GM10847 (cell line): Measurements from ENCODE around the gene TC2N.

ENCODE experiments used
- POLR2A ChIP-seq: IDR thresholded peaks from 2 replicates; pipeline ENCODE4 v1.6.1; 2011; ENCODE audit not compliant: insufficient read length; ENCODE audit errors: extremely low read depth

TC2N gene

DNA sequence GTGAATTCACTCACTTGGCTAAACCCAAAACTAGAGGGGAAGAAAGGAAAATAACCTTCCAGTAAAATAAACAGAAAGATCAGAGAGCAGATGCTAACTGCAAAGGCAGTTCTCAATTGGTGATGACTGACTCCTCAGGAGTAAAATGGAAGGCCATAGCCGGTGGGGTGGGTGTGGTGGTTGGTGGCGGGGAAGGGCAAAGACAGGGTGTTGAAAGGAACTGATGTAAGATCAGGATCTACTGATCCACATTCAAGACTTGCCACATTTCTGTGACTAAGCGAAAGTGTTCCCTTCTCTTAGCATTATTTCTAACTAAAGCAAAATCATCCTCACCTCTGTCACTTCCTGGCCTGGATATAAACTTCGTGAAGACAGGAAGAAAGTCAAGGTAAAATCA lies 26.3 kb upstream of the TC2N start:
- TF ChIP-seq POLR2A, result no peak

DNA sequence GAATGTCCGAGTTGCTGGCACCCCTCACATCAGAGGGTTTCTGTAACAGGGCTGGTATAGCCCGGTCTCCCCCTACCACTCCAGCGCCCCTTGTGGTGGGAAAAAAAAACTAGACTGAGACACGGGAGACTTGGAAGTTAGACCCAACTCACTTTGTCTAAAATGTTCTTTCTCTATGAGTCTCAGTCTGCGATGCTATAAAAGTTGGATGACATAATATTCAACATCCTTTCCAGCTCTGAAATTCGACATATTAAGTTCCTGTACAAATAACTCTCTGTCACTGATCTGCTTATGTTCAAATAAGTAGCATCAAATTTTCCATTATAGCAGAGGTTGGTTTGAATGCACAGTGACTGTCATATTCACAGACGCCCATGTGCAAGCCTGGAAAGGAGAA lies 25.7 kb upstream of the TC2N start:
- no peak for TF ChIP-seq POLR2A

DNA sequence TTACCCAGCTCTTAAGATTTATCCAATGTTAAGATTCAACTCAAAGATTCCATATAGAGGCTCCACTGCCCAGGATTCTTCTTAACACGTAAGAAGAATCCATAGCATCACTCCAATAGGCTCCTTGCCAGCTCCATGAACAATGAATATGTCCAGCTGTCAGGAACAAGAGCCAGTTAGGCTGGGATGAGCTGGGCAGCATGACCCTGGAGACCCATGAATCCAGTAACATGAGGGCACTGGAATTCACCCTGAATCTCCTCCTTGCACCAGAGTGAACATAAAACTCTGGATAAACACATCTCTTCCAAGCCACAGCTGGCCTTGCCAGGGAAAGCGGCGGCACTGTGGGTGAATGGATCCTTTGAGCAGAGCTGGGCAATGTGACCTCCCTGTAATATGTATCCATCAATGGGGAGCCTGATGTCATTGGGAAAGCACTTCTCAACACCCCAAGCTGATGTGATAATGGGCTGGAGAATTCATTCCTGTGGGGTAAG lies 24.4 kb upstream of the TC2N start:
- TF ChIP-seq POLR2A, result no peak

DNA sequence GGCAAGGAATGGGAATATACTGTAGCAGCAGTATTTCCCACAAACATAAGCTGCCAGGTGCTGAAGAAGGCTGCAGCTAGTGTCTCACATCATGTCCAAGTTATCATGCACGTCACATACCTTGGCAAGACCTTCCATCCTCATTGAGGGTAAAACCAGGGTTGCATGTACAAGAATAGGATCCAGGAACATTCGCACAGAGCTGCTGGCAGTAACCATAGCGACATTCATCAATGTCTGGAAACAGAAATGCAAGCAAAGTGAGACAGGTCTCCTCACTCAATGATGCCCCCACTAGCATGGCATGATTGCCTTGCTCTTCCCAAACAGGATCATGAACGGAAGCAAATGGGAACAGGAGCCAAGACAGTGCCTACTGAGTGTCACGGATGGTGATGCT lies 23.8 kb upstream of the TC2N start:
- no peak for TF ChIP-seq POLR2A

DNA sequence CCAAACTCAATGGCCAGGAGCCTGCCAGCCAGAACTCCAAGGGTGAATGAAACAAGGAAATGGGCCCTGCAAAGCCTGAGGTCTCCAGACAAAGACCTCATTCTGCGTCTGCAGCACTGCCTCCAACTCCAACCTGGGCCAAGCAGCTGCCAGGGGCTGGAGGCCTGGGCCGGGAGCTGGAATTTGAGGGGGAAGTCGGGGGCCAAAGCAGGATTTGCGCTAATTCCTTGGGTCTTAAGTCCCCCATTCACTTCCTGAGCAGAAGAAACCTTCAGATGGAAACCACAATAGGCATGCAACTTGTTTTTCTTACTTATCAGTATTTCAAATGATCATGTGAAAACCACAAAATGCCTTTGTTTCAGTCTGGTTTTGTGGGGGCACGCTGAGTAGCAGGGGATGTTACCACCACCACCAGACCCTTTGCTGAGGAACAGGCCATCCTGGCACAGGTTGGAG lies 23.0 kb upstream of the TC2N start:
- TF ChIP-seq POLR2A, result no peak

DNA sequence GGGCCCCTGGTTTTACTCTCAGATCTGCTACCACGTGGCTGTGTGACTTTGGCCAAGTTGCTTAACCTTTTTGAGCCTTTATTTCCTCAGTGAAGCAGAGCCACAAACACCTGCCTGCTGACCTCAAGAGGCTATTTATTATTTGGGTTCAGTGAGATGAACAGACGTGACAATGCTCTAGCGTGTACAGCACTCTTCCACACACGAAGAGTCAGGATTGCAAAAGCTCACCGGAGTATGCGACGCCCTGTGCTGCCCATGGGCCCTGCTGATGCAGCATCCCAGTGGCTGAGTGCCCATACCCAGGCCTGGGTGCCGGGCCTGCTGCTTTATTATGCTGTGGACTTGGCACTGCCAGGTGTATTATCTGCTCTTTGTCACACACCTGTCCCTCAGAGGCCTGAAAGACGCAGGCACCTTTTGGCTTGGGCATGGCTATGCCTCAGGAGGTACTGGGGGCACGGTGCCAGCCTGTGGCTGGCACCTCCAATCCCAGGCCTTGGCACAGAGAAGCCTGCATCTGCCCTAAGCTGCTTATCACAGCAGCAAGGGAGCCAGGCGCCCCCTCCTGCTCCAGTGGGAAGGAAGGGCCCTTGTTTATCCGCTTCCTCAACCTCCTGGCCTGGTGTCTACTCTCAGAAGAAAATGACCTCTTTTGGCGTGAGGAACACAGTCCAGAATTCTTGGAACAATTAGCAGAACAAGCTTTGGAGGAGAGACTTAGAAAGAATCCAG lies 22.3 kb upstream of the TC2N start:
- no peak for TF ChIP-seq POLR2A

DNA sequence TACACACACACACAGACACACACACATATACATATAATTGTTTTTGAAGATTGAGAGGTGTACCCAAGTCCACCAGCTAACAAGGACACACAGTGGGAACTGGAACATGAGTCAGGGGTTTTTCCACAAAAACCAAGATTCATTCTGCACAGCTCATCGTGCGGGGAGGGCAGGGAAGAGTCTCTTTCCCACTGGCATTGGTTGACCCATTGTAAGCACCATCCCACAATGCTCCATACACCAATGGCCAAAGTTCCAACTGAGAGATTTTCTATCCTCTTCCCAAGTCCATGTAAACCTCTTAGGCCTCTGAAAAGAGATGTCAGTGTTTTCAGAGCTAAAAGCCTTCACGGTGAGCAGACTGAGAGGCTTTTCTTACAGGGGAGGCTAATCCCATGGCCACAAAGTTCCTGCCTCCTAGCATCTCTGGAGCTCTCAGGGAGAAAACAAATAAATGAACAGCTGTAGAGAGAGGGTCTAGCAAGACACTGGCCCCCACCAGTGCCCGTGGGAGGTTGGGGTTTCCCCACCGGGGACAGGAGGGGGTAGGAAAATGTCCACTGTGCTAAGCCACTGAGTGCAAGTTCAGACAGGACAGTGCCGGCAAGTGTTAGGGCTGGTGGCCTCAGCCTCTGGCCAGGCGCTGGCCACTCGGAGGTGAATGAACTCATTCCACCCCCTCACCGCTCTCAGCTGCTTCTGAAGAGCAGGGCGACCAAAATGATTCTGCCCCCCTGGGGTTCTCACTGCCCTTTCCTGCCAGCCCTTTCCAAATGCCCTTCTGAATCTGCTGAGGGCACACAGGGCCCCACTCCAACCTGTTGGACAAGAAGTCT lies 21.5 kb upstream of the TC2N start:
- TF ChIP-seq POLR2A, result no peak

DNA sequence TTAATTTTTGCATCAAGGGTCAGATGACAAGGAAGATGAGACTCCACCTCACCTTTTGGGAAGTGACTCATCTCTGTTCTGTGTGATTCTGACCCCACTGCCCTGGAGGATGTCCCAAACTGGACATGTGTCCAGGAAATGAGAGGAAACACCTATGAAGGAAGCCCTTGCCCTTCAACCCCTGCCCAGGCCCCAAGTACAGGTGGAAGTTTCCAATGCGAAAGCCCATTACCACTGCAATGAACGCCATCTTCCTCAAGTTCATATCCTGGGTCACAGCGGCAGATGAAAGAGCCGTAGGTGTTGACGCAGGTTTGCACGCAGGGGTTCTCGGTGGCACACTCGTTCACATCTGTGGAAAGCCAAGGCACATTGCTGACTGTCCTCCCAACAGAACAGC lies 19.6 kb upstream of the TC2N start:
- TF ChIP-seq POLR2A, result no peak

DNA sequence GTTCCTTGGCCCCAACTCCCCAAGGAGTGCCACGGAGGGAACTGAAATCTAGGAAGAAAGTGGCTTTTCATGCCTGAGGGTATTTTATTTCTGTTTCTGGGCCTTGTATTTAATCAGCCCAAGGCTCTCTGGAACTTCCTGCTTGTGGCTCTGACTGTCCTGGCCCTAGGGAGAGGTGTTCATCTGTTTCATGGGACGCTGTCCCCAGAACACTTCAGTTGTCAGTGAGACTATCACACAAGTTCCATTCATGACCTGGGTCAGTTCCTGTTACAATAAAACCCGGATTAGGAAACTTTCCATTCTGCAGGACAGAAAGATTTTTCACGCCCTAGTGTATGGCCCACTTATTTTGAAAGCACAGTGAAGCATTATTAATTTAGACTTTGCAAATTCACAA lies 18.5 kb upstream of the TC2N start:
- TF ChIP-seq POLR2A, result no peak

DNA sequence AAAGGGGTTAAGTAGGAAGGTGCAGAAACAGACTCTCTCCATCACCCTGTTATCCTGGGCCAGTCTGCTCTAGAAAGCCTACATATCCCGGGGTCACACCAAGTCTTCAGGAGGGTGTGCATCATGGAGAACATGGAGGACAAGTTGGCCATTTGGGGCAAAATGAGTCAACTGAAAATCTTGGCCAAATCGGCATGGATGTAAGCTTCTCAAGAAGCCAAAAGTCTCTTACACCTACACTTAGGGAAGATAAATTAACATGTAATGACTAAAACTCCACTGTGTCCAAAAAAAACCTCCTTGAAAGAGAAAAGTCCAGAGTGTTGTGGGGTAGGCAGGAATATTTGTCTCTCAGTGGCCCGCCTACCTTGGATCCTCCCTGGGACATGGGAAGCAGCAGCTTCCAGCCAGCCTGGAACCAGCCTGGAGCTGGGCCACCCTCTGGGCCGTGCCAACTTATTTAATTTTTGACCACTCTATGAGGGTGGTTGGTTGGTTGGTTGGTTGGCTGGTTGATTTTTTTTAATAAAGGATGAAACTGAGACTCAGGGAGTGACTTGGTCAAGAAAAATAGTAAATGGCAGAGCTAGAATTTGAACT lies 17.9 kb upstream of the TC2N start:
- no peak for TF ChIP-seq POLR2A

DNA sequence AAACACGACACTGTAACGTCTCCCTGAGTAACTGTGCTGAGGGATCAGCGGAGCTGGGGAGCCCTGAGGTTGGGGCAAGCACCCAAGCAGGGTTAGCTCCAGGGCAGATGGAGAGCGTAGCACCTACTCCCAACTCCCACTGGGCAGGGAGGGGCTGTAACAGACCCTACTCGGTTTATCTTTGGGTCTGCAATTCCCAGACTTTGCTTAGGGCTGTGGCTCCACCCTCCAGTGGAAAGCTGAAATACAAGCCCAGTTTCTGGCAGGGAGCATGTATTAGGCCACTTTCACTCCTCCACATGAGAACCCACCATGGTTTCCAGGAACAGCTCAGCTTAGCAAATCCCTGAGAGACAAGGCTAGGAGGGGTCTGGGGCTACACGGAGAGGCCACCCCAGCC lies 17.3 kb upstream of the TC2N start:
- no peak for TF ChIP-seq POLR2A

DNA sequence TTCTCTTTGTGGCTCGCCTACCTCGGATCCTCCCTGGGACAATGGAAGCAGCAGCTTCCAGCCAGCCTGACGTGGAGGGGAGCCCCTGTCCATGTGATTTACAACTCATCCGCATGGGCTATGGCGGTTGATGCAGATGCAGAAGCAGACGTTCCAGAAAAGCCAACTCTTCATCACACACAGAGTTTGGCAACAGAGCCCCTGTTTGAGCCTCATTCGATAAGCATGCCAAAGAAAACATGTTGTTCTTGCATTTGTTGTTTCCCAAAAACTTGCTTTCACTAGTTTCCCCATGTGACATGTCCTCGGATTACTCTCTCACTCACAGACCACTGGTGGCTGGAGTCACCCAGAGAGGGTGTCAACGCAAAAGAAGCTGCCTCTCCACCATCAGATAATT lies 16.4 kb upstream of the TC2N start:
- TF ChIP-seq POLR2A, result no peak

DNA sequence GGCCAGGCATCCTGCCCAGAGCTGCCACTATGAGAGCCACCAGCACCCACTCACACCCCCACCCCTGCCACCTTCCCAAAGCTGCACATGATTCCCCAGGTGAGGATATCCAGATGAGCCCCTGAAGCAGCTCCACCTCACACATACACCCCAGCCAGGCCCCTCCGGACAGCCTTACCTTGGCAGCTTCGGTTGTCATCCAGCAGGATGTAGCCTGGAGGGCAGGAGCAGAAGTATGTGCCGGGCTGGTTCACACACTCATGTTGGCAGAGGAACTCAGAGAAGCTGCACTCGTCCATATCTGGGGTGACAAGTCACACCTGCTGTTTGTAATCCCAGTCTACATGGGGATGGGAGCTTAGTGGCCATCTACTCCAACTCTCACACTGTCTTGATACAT lies 15.4 kb upstream of the TC2N start:
- no peak for TF ChIP-seq POLR2A

DNA sequence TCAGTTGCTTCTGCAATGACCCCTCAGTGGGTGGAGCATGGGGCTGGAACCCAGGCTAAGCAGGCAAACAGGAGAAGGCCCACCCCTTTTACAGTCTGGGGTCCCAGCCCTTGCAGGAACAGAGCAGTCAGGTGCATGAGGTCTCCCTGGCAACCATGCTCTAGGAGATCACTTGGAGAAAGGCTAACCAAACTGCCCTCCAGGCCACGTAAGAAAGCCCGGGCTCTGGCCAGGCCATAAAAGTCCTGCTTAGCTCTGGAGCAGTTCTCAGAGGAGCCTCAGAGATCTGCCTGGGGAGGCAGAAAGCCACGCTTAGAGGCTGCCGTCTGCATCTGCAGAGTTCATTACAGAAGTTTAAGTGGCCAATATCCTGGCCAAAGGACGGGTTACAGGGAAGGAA lies 15.0 kb upstream of the TC2N start:
- TF ChIP-seq POLR2A, result no peak

DNA sequence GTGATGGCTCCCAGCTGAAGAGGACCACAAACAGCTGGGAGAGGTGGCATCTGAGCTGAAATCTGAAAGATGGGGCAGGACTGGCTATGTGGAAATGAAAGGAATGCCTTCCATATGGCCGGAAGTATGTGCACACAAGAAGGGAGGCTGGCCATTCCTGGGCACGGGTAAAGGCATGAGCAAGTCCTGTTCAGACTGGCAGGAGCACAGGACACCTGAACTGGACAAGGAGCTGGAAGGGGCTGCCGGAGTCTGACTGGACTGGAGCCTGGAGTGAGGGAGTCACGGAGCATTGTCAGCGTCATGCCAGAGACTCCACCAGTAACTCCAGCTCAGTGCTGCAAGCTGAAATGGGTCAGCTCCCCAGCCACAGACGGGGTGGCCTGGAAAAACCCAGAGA lies 11.9 kb upstream of the TC2N start:
- TF ChIP-seq POLR2A, result no peak

DNA sequence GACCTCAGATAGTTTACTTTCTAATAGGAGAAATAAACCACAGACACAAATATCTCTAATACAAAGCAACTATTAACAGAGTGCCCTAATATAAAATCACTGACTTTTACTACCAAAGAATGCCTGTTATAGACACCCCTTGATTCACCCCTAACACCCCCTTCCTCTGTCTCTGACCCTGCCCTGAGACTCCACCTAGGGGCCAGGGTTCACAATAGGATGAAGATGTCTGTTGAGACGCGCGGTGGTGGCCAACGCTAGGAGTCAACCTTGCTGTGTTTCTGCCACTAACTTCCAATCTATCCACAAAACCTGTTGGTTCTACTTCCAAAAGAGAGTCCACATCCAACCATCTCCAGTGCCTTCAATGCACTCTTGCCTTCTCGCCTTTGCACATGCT lies 10.9 kb upstream of the TC2N start:
- no peak for TF ChIP-seq POLR2A
